ENCODE measurements around the gene GPR17. TPM values are rescaled to one million over a fixed set of nuclear protein-coding genes. Genes with fewer than 3 reads are reported as not detected.
A peak's percentile ranks its signal among the peaks of the same experiment; 100 is the strongest.

Gene GPR17
- total RNA-seq, 4 donors from 2014 or later = 0.20 TPM; not detected in 3

GRCh38 chr2:127697482-127698180, 51.7 kb downstream of the GPR17 start:
- Histone ChIP-seq H3K36me3 (no peaks in the 10 kb centered on the region), H3K9me3 (no peaks in the 10 kb centered on the region), H3K4me1 (peaks cover 12% of the 10 kb centered on the region in 2 donors), H3K4me3 (no peak overlapping the region), H3K27me3 (no peaks in the 10 kb centered on the region), H3K27ac (no peak overlapping the region)
- no peak for DNase-seq
- intact Hi-C loops (cut with DNase I; ENCODE audit: low total_unique reads) = loop anchor here (5.0 kb wide), 1 partner anchor 105 kb away; no protein-coding TSS in a partner anchor
- ATAC-seq = no peak
- TF ChIP-seq POLR2A (IDR thresholded peaks at IDR 0.05) = no peak
- TF ChIP-seq CTCF (IDR thresholded peaks at IDR 0.05 in 4 of 5, conservative IDR thresholded peaks at IDR 0.05 in 1 of 5) = no peak
- in situ Hi-C loops (cut with MboI; ENCODE audit: low sequenced_read_pairs in 4 of 4) = no loop called here

- TF ChIP-seq CTCF (IDR thresholded peaks at IDR 0.05 in 4 of 5, conservative IDR thresholded peaks at IDR 0.05 in 1 of 5) = no peak
- no peak for TF ChIP-seq POLR2A (IDR thresholded peaks at IDR 0.05)
- Histone ChIP-seq H3K4me3 (no peak overlapping the region), H3K36me3 (peaks cover 0 to under 1% of the 10 kb centered on the region in 2 donors), H3K27me3 (no peaks in the 10 kb centered on the region), H3K4me1 (peaks cover 23% of the 10 kb centered on the region in 2 donors), H3K27ac (no peak overlapping the region), H3K9me3 (no peaks in the 10 kb centered on the region)
- no peak for ATAC-seq
- intact Hi-C loops (cut with DNase I; ENCODE audit: low total_unique reads) = loop anchor here (5.0 kb wide), 1 partner anchor 106 kb away; no protein-coding TSS in a partner anchor
- DNase-seq = no peak
- in situ Hi-C loops (cut with MboI; ENCODE audit: low sequenced_read_pairs in 4 of 4) = no loop called here
These were observed 52.8 kb downstream of the GPR17 start for GRCh38 chr2:127698553-127699355.

GRCh38 chr2:127700527-127701192, 54.7 kb downstream of the GPR17 start:
- Histone ChIP-seq H3K4me1 (peaks cover 36% of the 10 kb centered on the region in 2 donors), H3K27me3 (no peaks in the 10 kb centered on the region), H3K36me3 (peaks cover 0 to 5% of the 10 kb centered on the region in 2 donors), H3K9me3 (no peaks in the 10 kb centered on the region), H3K4me3 (peak overlapping the region; percentile 60 to 72 (median 68)), H3K27ac (peak overlapping the region; percentile 92 to 95 (median 95))
- in situ Hi-C loops (cut with MboI; ENCODE audit: low sequenced_read_pairs in 4 of 4) (no loop called here), intact Hi-C loops (cut with DNase I; ENCODE audit: low total_unique reads) (loop anchor here (1.0 to 10.0 kb wide), 6 partner anchors 109 to 327 kb away; partner anchors contain the start of genes IWS1, MAP3K2 and SAP130)
- peak; percentile 57 to 65 for ATAC-seq
- DNase-seq = peak; percentile 87 to 95
- TF ChIP-seq CTCF (IDR thresholded peaks at IDR 0.05 in 4 of 5, conservative IDR thresholded peaks at IDR 0.05 in 1 of 5) (no peak), POLR2A (IDR thresholded peaks at IDR 0.05) (peak in 1 of 2 donors; percentile 10)

- Histone ChIP-seq H3K27me3 (no peaks in the 10 kb centered on the region), H3K9me3 (no peaks in the 10 kb centered on the region), H3K36me3 (peaks cover 0 to 10% of the 10 kb centered on the region in 2 donors), H3K4me3 (peak within 1 kb of the TSS; percentile 60 to 72 (median 68)), H3K27ac (peak within 1 kb of the TSS; percentile 92 to 95 (median 95)), H3K4me1 (peaks cover 36% of the 10 kb centered on the region in 2 donors)
- intact Hi-C loops (cut with DNase I; ENCODE audit: low total_unique reads) (loop anchor here (1.0 to 10.0 kb wide), 6 partner anchors 108 to 326 kb away; partner anchors contain the start of genes IWS1, MAP3K2 and SAP130), in situ Hi-C loops (cut with MboI; ENCODE audit: low sequenced_read_pairs in 4 of 4) (no loop called here)
- DNase-seq (peak; percentile 90), ATAC-seq (peak; percentile 82 to 84)
- TF ChIP-seq POLR2A (IDR thresholded peaks at IDR 0.05) (peak; percentile 84 to 87), CTCF (IDR thresholded peaks at IDR 0.05 in 4 of 5, conservative IDR thresholded peaks at IDR 0.05 in 1 of 5) (no peak)
These were observed 55.3 kb downstream of the GPR17 start, which contains the start of gene SFT2D3 for GRCh38 chr2:127701193-127701650. SFT2D3 (plus strand) TSS chr2:127701497; CDS start chr2:127701529, 32 bp downstream.
